ENCODE data around the gene JAML.

DNA sequence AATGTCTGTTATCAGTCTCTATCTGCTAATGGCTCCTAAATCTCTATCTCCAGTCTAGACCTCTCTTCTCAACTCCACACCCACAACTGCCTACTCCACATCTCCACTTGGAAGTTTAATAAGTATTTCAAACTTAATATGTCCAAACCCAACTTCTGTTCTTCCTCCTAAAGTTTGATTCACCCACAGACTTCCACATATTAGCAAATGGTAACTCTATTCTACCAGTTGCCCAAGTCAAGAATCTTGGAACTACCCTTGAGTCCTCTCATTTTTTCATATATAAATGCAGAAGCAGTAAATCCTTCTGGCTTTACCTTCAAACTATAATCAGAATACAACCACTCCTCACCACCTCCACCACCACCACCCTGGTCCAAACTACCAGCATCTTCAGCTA, 6.7 kb upstream of the JAML start:
- no peak for TF ChIP-seq TAF1 (IDR thresholded peaks at IDR 0.05; ENCODE audit: low read depth, low read length)
- no peak for TF ChIP-seq POLR2A (IDR thresholded peaks at IDR 0.05; ENCODE audit: low read depth, low read length)
